ENCODE measurements around the gene CHIA. TPM values are rescaled to one million over a fixed set of nuclear protein-coding genes. Genes with fewer than 3 reads are reported as not detected.

CHIA gene
- polyA plus RNA-seq, 1 experiment: not detected

- Histone ChIP-seq H3K4me3 (ENCODE audit: low read depth, low read length) (no peak overlapping the region), H3K27me3 (ENCODE audit: control insufficient read depth, insufficient read depth, low read length) (peaks cover 24% of the 10 kb centered on the region), H3K27ac (ENCODE audit: low read depth, low read length) (no peak overlapping the region), H3K9me3 (ENCODE audit: control insufficient read depth, insufficient read depth, low read length) (peaks cover 5% of the 10 kb centered on the region)
- POLR2A ChIA-PET: no interaction called here
- no peak for DNase-seq (ENCODE audit: low read depth, low spot score)
- no peak for TF ChIP-seq CTCF (IDR thresholded peaks at IDR 0.05; ENCODE audit: low read depth, low read length)
- CTCF ChIA-PET: no interaction called here
Measured at GRCh38 chr1:111269825-111270406, 20.7 kb upstream of the CHIA start.

- no peak for DNase-seq (ENCODE audit: low read depth, low spot score)
- Histone ChIP-seq H3K27ac (ENCODE audit: low read depth, low read length) (no peak overlapping the region), H3K9me3 (ENCODE audit: control insufficient read depth, insufficient read depth, low read length) (peaks cover 5% of the 10 kb centered on the region), H3K4me3 (ENCODE audit: low read depth, low read length) (no peak overlapping the region), H3K27me3 (ENCODE audit: control insufficient read depth, insufficient read depth, low read length) (peaks cover 24% of the 10 kb centered on the region)
- TF ChIP-seq CTCF (IDR thresholded peaks at IDR 0.05; ENCODE audit: low read depth, low read length): no peak
- ChIA-PET POLR2A (no interaction called here), CTCF (no interaction called here)
Measured at GRCh38 chr1:111270771-111271463, 19.7 kb upstream of the CHIA start.

- Histone ChIP-seq H3K27ac (ENCODE audit: low read depth, low read length) (no peak overlapping the region), H3K9me3 (ENCODE audit: control insufficient read depth, insufficient read depth, low read length) (peaks cover 5% of the 10 kb centered on the region), H3K4me3 (ENCODE audit: low read depth, low read length) (no peak overlapping the region), H3K27me3 (ENCODE audit: control insufficient read depth, insufficient read depth, low read length) (peaks cover 24% of the 10 kb centered on the region)
- CTCF ChIA-PET: no interaction called here
- no peak for DNase-seq (ENCODE audit: low read depth, low spot score)
- POLR2A ChIA-PET: no interaction called here
- TF ChIP-seq CTCF (IDR thresholded peaks at IDR 0.05; ENCODE audit: low read depth, low read length): no peak
Measured at GRCh38 chr1:111271464-111271801, 19.2 kb upstream of the CHIA start.

GRCh38 chr1:111272081-111272480, 18.6 kb upstream of the CHIA start:
- TF ChIP-seq CTCF (IDR thresholded peaks at IDR 0.05; ENCODE audit: low read depth, low read length): no peak
- ChIA-PET CTCF (no interaction called here), POLR2A (no interaction called here)
- Histone ChIP-seq H3K4me3 (ENCODE audit: low read depth, low read length) (no peak overlapping the region), H3K27ac (ENCODE audit: low read depth, low read length) (no peak overlapping the region), H3K9me3 (ENCODE audit: control insufficient read depth, insufficient read depth, low read length) (peaks cover 5% of the 10 kb centered on the region), H3K27me3 (ENCODE audit: control insufficient read depth, insufficient read depth, low read length) (peaks cover 24% of the 10 kb centered on the region)
- no peak for DNase-seq (ENCODE audit: low read depth, low spot score)

- Histone ChIP-seq H3K4me3 (ENCODE audit: low read depth, low read length) (no peak overlapping the region), H3K27ac (ENCODE audit: low read depth, low read length) (no peak overlapping the region), H3K27me3 (ENCODE audit: control insufficient read depth, insufficient read depth, low read length) (peaks cover 18% of the 10 kb centered on the region), H3K9me3 (ENCODE audit: control insufficient read depth, insufficient read depth, low read length) (peaks cover 5% of the 10 kb centered on the region)
- POLR2A ChIA-PET: no interaction called here
- no peak for TF ChIP-seq CTCF (IDR thresholded peaks at IDR 0.05; ENCODE audit: low read depth, low read length)
- no peak for DNase-seq (ENCODE audit: low read depth, low spot score)
- CTCF ChIA-PET: no interaction called here
Measured at GRCh38 chr1:111274653-111275052, 16.0 kb upstream of the CHIA start.
